HEK293 (cell line): ENCODE measurements around the gene CTIF.

Experiments used
- ZBTB1 ChIP-seq: fragments of 450-650 bp; formaldehyde crosslinking; IDR thresholded peaks from 2 replicates; pipeline ENCODE4 v1.5.1; 2016; ENCODE audit warnings: missing biosample characterization, missing genetic modification characterization
- ZFP3 ChIP-seq: fragments of 450-650 bp; formaldehyde crosslinking; IDR thresholded peaks from 2 replicates; pipeline ENCODE4 v1.5.1; 2016; ENCODE audit warnings: low read depth, missing biosample characterization, missing genetic modification characterization
- ZFP37 ChIP-seq: fragments of 450-650 bp; formaldehyde crosslinking; IDR thresholded peaks from 2 replicates; pipeline ENCODE4 v1.5.1; 2016; ENCODE audit warnings: missing biosample characterization, missing genetic modification characterization
- ZNF274 ChIP-seq, 2 experiments: fragments of 200-500 bp in 1 of 2; fragments of 450-650 bp in 1 of 2; sonication (Bioruptor generic) in 1 of 2; formaldehyde crosslinking in 1 of 2; IDR thresholded peaks; 2 replicates each; pipeline versions ENCODE4 v1.5.1 to v1.6.1; 2014 to 2016; ENCODE audit warnings: borderline replicate concordance in 1 of 2, inconsistent platforms in 1 of 2, low read length in 1 of 2, missing biosample characterization in 1 of 2, missing genetic modification characterization in 1 of 2
- ZNF510 ChIP-seq: fragments of 450-650 bp; formaldehyde crosslinking; IDR thresholded peaks from 2 replicates; pipeline ENCODE4 v1.5.1; 2018; ENCODE audit warnings: mild to moderate bottlenecking, missing genetic modification characterization, missing biosample characterization; ENCODE audit not compliant: insufficient replicate concordance
- ZNF660 ChIP-seq: fragments of 450-650 bp; IDR thresholded peaks from 2 replicates; pipeline ENCODE4 v1.5.1; 2018; ENCODE audit warnings: missing biosample characterization, mild to moderate bottlenecking, missing genetic modification characterization
- TF ChIP-seq, protein P1 (sequence below): fragments of 450-650 bp; formaldehyde crosslinking; IDR thresholded peaks from 2 replicates; pipeline ENCODE4 v1.5.1; 2016; ENCODE audit warnings: missing biosample characterization, missing genetic modification characterization
- TF ChIP-seq, protein P2 (sequence below): fragments of 450-650 bp; formaldehyde crosslinking; IDR thresholded peaks from 2 replicates; pipeline ENCODE4 v1.5.1; 2016; ENCODE audit warnings: missing biosample characterization, missing genetic modification characterization
- TF ChIP-seq, protein P3 (sequence below): fragments of 450-650 bp; formaldehyde crosslinking; IDR thresholded peaks from 2 replicates; pipeline ENCODE4 v1.5.1; 2016; ENCODE audit warnings: missing biosample characterization, missing genetic modification characterization
- TF ChIP-seq, protein P4 (sequence below): fragments of 450-650 bp; formaldehyde crosslinking; IDR thresholded peaks from 2 replicates; pipeline ENCODE4 v1.5.1; 2016; ENCODE audit warnings: missing biosample characterization, missing genetic modification characterization
- TF ChIP-seq, protein P5 (sequence below): fragments of 450-650 bp; formaldehyde crosslinking; IDR thresholded peaks from 2 replicates; pipeline ENCODE4 v1.5.1; 2016; ENCODE audit warnings: missing biosample characterization, missing genetic modification characterization
- TF ChIP-seq, protein P6 (sequence below): sonication (generic); formaldehyde crosslinking; IDR thresholded peaks from 2 replicates; pipeline ENCODE4 v1.8.1; 2022; ENCODE audit warnings: mild to moderate bottlenecking, moderate library complexity, missing genetic modification reagents
- TF ChIP-seq, protein P7 (sequence below): fragments of 450-650 bp; formaldehyde crosslinking; conservative IDR thresholded peaks from 2 replicates; pipeline ENCODE4 v1.5.1; 2016; ENCODE audit warnings: low read depth, missing biosample characterization, missing genetic modification characterization

DNA sequence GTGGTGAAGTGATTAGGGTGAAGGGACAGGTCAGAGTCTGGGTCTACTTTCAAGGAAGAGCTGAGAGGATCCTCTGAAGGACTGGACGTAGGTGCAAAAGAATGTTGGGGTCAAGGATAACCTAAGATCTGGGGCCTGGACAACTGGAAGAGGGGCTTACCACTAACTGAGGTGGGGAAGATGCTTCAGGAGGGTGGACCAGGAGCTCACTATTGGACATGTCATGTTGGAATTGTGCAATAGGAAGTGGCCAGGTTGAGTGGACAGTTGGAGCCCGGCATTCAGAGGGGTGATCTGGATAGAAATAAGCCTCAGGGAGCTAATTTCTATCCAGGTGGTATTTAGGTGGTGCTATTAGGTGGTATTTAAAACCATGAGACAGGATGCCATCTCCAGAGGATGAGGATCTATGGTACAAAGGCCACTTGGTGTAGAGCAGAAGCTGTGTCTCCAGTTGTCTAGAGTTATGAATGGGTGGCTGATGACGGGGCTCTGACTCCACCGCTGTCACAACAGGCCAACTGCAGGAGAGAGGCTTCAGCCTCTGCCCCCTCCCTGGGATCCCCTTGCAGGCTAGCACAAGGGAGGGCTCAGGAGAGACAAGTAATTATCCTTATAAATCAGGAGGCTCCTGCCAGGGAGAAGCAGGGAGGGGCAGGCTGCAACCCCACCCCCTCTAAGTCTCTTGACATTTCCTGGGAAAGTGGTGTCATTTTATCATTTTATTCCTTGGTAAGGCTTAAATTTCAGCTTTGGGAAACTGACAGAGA is 254.0 kb downstream of the CTIF start:
- TF ChIP-seq, protein P1, sequence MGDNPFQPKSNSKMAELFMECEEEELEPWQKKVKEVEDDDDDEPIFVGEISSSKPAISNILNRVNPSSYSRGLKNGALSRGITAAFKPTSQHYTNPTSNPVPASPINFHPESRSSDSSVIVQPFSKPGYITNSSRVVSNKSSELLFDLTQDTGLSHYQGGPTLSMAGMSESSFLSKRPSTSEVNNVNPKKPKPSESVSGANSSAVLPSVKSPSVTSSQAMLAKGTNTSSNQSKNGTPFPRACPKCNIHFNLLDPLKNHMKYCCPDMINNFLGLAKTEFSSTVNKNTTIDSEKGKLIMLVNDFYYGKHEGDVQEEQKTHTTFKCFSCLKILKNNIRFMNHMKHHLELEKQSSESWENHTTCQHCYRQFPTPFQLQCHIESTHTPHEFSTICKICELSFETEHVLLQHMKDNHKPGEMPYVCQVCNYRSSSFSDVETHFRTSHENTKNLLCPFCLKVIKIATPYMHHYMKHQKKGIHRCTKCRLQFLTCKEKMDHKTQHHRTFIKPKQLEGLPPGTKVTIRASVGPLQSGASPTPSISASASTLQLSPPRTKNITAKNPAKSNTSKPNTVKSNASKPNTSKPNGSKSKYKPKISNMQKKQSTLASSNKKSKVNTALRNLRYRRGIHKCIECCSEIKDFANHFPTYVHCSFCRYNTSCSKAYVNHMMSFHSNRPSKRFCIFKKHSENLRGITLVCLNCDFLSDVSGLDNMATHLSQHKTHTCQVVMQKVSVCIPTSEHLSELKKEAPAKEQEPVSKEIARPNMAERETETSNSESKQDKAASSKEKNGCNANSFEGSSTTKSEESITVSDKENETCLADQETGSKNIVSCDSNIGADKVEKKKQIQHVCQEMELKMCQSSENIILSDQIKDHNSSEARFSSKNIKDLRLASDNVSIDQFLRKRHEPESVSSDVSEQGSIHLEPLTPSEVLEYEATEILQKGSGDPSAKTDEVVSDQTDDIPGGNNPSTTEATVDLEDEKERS (tag by site-specific recombination), result no peak
- TF ChIP-seq ZNF274 (IDR thresholded peaks at IDR 0.05; ENCODE audit: low read length), result no peak
- no peak for TF ChIP-seq ZNF274 (tag by site-specific recombination; IDR thresholded peaks at IDR 0.05; ENCODE audit: borderline replicate concordance)
- TF ChIP-seq ZFP37 (tag by site-specific recombination), result no peak
- TF ChIP-seq, protein P2, sequence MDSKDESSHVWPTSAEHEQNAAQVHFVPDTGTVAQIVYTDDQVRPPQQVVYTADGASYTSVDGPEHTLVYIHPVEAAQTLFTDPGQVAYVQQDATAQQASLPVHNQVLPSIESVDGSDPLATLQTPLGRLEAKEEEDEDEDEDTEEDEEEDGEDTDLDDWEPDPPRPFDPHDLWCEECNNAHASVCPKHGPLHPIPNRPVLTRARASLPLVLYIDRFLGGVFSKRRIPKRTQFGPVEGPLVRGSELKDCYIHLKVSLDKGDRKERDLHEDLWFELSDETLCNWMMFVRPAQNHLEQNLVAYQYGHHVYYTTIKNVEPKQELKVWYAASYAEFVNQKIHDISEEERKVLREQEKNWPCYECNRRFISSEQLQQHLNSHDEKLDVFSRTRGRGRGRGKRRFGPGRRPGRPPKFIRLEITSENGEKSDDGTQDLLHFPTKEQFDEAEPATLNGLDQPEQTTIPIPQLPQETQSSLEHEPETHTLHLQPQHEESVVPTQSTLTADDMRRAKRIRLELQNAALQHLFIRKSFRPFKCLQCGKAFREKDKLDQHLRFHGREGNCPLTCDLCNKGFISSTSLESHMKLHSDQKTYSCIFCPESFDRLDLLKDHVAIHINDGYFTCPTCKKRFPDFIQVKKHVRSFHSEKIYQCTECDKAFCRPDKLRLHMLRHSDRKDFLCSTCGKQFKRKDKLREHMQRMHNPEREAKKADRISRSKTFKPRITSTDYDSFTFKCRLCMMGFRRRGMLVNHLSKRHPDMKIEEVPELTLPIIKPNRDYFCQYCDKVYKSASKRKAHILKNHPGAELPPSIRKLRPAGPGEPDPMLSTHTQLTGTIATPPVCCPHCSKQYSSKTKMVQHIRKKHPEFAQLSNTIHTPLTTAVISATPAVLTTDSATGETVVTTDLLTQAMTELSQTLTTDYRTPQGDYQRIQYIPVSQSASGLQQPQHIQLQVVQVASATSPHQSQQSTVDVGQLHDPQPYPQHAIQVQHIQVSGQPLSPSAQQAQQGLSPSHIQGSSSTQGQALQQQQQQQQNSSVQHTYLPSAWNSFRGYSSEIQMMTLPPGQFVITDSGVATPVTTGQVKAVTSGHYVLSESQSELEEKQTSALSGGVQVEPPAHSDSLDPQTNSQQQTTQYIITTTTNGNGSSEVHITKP (tag by site-specific recombination), result no peak
- TF ChIP-seq, protein P3, sequence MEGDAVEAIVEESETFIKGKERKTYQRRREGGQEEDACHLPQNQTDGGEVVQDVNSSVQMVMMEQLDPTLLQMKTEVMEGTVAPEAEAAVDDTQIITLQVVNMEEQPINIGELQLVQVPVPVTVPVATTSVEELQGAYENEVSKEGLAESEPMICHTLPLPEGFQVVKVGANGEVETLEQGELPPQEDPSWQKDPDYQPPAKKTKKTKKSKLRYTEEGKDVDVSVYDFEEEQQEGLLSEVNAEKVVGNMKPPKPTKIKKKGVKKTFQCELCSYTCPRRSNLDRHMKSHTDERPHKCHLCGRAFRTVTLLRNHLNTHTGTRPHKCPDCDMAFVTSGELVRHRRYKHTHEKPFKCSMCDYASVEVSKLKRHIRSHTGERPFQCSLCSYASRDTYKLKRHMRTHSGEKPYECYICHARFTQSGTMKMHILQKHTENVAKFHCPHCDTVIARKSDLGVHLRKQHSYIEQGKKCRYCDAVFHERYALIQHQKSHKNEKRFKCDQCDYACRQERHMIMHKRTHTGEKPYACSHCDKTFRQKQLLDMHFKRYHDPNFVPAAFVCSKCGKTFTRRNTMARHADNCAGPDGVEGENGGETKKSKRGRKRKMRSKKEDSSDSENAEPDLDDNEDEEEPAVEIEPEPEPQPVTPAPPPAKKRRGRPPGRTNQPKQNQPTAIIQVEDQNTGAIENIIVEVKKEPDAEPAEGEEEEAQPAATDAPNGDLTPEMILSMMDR (tag by site-specific recombination), result no peak
- no peak for TF ChIP-seq ZBTB1 (tag by site-specific recombination)
- TF ChIP-seq, protein P4, sequence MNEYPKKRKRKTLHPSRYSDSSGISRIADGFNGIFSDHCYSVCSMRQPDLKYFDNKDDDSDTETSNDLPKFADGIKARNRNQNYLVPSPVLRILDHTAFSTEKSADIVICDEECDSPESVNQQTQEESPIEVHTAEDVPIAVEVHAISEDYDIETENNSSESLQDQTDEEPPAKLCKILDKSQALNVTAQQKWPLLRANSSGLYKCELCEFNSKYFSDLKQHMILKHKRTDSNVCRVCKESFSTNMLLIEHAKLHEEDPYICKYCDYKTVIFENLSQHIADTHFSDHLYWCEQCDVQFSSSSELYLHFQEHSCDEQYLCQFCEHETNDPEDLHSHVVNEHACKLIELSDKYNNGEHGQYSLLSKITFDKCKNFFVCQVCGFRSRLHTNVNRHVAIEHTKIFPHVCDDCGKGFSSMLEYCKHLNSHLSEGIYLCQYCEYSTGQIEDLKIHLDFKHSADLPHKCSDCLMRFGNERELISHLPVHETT (tag by site-specific recombination), result no peak
- TF ChIP-seq, protein P5, sequence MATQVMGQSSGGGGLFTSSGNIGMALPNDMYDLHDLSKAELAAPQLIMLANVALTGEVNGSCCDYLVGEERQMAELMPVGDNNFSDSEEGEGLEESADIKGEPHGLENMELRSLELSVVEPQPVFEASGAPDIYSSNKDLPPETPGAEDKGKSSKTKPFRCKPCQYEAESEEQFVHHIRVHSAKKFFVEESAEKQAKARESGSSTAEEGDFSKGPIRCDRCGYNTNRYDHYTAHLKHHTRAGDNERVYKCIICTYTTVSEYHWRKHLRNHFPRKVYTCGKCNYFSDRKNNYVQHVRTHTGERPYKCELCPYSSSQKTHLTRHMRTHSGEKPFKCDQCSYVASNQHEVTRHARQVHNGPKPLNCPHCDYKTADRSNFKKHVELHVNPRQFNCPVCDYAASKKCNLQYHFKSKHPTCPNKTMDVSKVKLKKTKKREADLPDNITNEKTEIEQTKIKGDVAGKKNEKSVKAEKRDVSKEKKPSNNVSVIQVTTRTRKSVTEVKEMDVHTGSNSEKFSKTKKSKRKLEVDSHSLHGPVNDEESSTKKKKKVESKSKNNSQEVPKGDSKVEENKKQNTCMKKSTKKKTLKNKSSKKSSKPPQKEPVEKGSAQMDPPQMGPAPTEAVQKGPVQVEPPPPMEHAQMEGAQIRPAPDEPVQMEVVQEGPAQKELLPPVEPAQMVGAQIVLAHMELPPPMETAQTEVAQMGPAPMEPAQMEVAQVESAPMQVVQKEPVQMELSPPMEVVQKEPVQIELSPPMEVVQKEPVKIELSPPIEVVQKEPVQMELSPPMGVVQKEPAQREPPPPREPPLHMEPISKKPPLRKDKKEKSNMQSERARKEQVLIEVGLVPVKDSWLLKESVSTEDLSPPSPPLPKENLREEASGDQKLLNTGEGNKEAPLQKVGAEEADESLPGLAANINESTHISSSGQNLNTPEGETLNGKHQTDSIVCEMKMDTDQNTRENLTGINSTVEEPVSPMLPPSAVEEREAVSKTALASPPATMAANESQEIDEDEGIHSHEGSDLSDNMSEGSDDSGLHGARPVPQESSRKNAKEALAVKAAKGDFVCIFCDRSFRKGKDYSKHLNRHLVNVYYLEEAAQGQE (tag by site-specific recombination), result no peak
- TF ChIP-seq ZNF660 (tag by site-specific recombination), result no peak
- TF ChIP-seq, protein P6, sequence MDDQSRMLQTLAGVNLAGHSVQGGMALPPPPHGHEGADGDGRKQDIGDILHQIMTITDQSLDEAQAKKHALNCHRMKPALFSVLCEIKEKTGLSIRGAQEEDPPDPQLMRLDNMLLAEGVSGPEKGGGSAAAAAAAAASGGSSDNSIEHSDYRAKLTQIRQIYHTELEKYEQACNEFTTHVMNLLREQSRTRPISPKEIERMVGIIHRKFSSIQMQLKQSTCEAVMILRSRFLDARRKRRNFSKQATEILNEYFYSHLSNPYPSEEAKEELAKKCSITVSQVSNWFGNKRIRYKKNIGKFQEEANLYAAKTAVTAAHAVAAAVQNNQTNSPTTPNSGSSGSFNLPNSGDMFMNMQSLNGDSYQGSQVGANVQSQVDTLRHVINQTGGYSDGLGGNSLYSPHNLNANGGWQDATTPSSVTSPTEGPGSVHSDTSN (CRISPR knock-in tag), result no peak
- TF ChIP-seq ZNF510 (tag by site-specific recombination), result no peak
- TF ChIP-seq, protein P7, sequence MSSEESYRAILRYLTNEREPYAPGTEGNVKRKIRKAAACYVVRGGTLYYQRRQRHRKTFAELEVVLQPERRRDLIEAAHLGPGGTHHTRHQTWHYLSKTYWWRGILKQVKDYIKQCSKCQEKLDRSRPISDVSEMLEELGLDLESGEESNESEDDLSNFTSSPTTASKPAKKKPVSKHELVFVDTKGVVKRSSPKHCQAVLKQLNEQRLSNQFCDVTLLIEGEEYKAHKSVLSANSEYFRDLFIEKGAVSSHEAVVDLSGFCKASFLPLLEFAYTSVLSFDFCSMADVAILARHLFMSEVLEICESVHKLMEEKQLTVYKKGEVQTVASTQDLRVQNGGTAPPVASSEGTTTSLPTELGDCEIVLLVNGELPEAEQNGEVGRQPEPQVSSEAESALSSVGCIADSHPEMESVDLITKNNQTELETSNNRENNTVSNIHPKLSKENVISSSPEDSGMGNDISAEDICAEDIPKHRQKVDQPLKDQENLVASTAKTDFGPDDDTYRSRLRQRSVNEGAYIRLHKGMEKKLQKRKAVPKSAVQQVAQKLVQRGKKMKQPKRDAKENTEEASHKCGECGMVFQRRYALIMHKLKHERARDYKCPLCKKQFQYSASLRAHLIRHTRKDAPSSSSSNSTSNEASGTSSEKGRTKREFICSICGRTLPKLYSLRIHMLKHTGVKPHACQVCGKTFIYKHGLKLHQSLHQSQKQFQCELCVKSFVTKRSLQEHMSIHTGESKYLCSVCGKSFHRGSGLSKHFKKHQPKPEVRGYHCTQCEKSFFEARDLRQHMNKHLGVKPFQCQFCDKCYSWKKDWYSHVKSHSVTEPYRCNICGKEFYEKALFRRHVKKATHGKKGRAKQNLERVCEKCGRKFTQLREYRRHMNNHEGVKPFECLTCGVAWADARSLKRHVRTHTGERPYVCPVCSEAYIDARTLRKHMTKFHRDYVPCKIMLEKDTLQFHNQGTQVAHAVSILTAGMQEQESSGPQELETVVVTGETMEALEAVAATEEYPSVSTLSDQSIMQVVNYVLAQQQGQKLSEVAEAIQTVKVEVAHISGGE (tag by site-specific recombination), result no peak
- TF ChIP-seq ZFP3 (tag by site-specific recombination), result no peak
